NCI-H2196 (cell line): Measurements from ENCODE around the gene LYPLAL1.
"Not testable (repeated sequence)": the region's sequence is repeated elsewhere in the genome, so short reads cannot be mapped to it uniquely, and the experiment has no call there.

Source experiments
- DNase-seq: peaks from one replicate; lab custom pipeline; 2025; ENCODE audit not compliant: unreplicated experiment; lab: John Stamatoyannopoulos, UW

LYPLAL1 gene

GRCh38 chr1:219209578-219209977 lies 35.9 kb downstream of the LYPLAL1 start:
- no peak for DNase-seq

DNA sequence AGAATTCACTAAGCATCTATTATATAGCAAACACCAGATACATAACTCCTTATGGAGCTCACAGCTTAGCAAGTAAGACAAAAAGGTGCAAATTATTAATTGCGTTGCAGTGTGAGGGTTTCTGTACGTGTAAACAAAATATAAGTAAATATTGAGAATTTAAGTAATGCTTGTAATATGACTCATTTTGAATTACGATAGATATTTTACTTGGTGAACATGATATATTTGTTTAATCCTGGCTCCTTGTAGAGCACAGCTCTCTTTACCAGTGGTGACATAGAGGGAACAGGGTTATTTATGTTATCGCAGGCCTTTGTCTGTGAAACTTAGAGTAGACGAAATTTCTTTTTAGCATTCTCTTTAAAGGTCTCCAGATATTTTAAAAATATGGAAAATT lies 36.4 kb downstream of the LYPLAL1 start:
- no peak for DNase-seq

DNA sequence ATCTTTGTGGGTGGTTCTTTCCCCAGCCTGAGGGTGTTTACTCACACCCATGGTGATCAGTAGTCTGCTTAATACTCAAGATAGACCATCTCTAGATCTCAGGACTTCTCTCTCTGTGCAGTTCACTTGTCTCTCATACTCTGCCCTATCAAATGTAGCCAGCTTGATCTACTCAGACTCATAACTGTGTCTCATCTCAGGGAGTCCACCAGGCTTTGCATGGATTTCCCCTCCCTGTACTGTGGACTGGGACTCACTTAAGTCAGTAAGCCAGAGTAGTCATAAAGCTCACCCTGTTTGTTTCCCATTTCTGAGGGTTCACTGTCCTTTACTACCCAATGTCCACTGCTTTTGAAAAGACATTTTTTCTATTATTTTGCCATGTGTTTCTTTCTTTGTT lies 41.8 kb downstream of the LYPLAL1 start:
- DNase-seq = no peak

GRCh38 chr1:219220945-219221344 lies 47.3 kb downstream of the LYPLAL1 start:
- DNase-seq = no peak

DNA sequence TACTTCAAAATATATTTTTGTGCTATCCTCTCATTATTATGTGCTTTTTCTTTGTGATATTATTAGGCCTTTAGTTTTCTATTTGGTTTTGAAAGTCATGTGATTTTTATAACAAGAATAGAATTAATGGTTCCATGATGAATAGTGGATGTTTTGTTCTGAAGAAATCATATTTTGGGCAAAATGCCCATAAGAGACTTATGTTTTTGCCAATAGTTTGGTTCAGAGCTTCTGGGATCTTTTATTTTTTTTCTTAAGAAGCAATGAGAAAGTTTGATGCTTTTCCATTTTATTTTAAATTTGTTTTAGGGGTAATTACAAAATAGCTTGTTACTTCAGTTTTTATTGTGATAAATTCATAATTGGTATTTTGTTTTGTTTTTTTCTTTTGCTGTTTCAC lies 49.8 kb downstream of the LYPLAL1 start:
- DNase-seq = no peak

GRCh38 chr1:219226196-219226595 lies 52.5 kb downstream of the LYPLAL1 start:
- no peak for DNase-seq

GRCh38 chr1:219227360-219228057 lies 53.8 kb downstream of the LYPLAL1 start:
- DNase-seq = no peak

DNA sequence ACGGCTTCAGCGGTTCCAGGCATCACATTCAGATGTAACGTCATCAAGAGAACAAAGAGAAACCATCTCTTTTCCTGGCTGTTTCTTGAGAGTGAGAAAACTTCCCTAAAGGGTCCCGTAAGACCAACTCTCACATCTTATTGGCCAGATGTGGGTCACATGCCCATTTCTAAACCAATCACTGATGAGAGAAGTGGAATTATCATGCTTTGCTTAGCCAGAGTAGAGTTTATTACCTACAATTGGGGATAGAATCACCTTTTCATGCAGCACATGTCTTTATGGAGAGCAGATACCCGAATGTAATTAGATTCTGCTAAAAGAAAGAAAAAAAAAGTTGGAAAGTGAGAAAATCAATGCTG lies 54.4 kb downstream of the LYPLAL1 start:
- DNase-seq = no peak

- no peak for DNase-seq
Observed at GRCh38 chr1:219232890-219233289, 59.2 kb downstream of the LYPLAL1 start.

GRCh38 chr1:219235903-219236481 lies 62.3 kb downstream of the LYPLAL1 start:
- no peak for DNase-seq

GRCh38 chr1:219236933-219237610 lies 63.4 kb downstream of the LYPLAL1 start:
- DNase-seq = no peak

DNA sequence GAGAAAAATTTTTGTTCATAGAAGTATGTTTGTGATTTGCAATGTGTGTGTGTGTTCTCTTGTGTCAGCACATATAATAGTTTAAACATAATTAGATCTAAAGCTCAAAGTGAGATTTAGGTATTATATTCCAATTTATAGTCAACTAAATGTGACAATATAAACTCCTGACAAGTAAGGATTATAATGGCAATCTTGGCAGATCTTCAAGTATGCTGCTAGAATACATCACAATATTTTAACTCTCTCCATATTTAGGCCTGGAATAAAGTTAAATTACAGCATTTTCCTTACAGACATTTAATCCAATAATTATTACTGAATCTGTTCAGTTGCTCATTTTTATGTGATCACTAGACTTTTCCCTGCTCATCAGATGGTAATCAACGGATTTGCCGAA lies 65.8 kb downstream of the LYPLAL1 start:
- no peak for DNase-seq

DNA sequence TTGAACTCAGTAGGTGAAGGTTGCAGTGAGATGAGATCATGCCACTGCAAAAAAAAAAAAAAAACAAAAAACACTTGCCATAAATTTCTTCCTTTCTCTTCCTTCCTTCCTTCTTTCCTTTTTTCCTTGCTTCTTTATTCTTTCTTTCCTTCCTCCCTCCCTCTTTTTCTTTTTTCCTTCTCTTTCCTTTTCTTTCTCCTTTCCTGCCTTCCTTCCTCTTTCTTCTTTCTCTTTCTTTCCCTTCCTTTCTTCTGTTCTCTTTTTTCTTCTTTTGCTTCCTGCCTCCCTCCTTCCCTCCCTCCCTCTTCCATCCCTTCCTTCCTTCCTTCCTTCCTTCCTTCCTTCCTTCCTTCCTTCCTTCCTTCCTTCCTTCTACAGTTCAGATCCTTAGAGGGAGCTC lies 71.2 kb downstream of the LYPLAL1 start:
- no peak for DNase-seq

GRCh38 chr1:219247441-219247840 lies 73.8 kb downstream of the LYPLAL1 start:
- no peak for DNase-seq

GRCh38 chr1:219250468-219250867 lies 76.8 kb downstream of the LYPLAL1 start:
- DNase-seq = not testable (repeated sequence)

DNA sequence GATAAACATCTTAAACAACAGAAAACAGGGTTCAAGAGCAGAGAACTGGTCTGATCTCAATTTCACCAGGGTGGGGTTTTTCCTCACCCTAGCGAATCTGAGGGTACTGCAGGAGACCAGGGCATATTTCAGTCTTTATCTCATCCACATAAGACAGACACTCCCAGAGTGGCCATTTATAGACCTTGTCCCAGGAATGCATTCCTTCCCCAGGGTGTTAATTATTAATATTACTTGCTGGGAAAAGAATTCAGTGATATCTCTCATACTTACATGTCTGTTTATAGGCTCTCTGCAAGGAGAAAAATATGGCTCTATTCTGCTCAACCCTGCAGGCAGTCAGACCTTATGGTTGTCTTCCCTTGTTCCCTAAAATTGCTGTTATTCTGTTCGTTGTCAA lies 84.1 kb downstream of the LYPLAL1 start:
- DNase-seq = no peak

DNA sequence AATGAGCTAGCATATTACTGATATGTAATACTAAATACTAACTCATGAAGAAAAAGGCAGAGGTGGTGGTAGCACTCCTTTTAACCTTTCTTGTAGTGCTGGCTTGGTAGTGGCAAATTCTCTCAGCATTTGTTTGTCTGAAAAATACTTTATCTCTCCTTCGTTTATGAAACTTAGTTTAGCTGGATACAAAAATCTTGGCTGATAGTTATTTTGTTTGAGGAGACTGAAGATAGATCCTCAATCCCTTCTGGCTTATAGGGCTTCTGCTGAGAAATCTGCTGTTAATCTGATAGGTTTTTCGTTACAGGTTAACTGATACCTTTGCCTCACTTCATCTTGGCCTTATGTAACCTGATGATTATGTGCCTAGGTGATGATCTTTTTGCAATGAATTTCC lies 87.8 kb downstream of the LYPLAL1 start:
- DNase-seq = no peak
